ENCODE measurements around the gene GNAS-AS1.

GNAS-AS1 gene

GRCh38 chr20:58888521-58889333 lies 38.0 kb upstream of the GNAS-AS1 start:
- in situ Hi-C loops (cut with MboI; ENCODE audit: low pct_unique_long_range_greater_than_20kb, low sequenced_read_pairs): no loop called here
- DNase-seq: no peak

- DNase-seq: no peak
- in situ Hi-C loops (cut with MboI; ENCODE audit: low pct_unique_long_range_greater_than_20kb, low sequenced_read_pairs): no loop called here
These were observed 37.4 kb upstream of the GNAS-AS1 start for GRCh38 chr20:58888103-58888502.

- in situ Hi-C loops (cut with MboI; ENCODE audit: low pct_unique_long_range_greater_than_20kb, low sequenced_read_pairs): no loop called here
- DNase-seq: no peak
These were observed 35.8 kb upstream of the GNAS-AS1 start for GRCh38 chr20:58886546-58886945.

GRCh38 chr20:58884966-58885365 lies 34.3 kb upstream of the GNAS-AS1 start:
- in situ Hi-C loops (cut with MboI; ENCODE audit: low pct_unique_long_range_greater_than_20kb, low sequenced_read_pairs): no loop called here
- DNase-seq: no peak

- DNase-seq: no peak
- in situ Hi-C loops (cut with MboI; ENCODE audit: low pct_unique_long_range_greater_than_20kb, low sequenced_read_pairs): no loop called here
These were observed 32.6 kb upstream of the GNAS-AS1 start for GRCh38 chr20:58883241-58883691.

GRCh38 chr20:58882704-58883089 lies 32.0 kb upstream of the GNAS-AS1 start:
- DNase-seq: no peak
- in situ Hi-C loops (cut with MboI; ENCODE audit: low pct_unique_long_range_greater_than_20kb, low sequenced_read_pairs): no loop called here

DNA sequence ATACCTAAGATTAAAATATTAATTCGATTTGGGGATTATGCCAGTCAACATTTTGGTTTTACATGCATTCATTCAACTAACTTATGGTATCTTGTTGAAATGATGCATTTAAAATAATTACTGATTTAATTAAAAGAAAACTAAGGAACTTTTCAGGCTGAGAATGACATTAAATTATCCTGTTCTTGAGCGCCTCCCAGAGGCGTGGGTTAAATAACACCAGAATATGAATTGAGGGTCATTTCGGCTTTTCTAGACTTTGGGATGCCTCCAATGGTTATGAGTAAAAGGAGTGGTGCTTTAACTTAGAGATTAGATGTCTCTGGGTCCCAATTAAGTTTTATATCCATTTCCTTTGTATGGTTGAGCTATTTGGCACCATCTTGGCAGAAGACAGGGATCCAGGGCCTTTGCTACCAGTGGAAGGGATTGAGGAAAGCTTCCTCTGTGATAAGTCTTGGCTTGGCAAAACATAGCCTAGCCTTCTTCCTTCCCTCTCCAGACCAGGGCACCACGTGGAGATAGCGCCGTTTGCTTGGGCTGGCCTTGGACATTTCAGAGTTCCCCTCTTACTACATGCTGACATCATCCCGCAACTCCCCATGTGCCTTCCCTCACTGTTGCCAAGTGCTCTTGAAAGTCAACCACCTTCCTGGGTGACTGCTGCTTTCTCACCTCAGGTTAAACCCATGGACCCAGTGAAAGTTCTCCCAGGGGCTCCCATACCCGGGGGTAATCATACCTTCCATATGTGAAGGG lies 30.5 kb upstream of the GNAS-AS1 start:
- in situ Hi-C loops (cut with MboI; ENCODE audit: low pct_unique_long_range_greater_than_20kb, low sequenced_read_pairs): no loop called here
- DNase-seq: no peak

DNA sequence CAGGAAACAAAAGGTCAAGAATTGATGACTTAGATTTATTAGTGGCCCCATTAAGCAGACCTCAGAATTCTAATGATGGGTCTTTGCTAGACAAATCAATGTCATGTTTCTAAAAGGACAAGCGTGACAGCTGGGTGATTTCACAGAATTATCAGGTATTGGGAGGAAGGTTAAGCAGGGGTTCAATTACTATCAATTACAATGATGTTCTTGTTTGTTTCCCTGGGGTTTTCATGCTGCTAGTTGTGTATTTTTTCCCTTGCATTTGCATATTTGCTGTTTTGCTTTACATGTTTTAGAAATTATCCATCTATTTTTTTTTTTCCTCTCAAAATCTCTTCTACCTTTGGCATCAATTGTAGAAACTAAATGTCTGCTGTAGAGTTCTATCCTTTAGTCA lies 29.7 kb upstream of the GNAS-AS1 start:
- in situ Hi-C loops (cut with MboI; ENCODE audit: low pct_unique_long_range_greater_than_20kb, low sequenced_read_pairs): no loop called here
- no peak for DNase-seq

DNA sequence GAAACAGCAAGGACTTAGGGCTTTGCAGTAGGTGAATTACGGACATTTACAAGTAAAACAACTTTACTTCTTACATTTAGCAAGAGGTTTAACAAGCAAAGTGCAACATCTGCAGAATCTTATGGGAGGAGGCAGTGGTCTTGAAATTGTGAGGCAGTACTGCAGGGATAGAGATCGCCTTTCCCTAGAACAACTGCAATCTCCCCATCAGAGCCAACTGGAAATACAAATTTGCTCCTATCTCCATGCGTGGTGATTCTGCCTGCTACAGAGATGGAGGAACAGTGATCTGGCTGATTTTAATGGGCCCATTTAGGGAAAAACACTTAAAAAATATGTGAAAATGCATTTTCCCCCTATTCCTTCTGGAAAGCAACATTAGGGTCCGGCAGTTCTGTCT lies 27.7 kb upstream of the GNAS-AS1 start:
- no peak for DNase-seq
- in situ Hi-C loops (cut with MboI; ENCODE audit: low pct_unique_long_range_greater_than_20kb, low sequenced_read_pairs): no loop called here

DNA sequence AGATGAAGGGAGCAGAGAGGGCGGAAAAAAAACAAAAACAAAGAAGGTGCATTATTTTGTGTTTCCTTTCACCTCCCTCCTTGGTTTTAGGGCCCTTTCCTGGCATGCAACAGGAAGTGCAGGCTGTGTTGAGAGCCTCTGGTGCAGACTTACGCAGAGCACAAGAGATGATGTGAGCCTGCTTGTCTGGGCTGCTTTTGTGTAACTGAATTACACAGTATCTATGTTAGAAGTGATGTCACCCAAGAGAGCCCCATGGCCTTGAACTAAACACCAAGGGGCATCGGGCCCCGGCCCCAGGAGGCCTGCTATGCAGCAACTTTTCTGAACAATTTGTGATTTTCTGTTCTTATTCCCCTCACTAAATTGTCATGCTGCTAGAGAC lies 27.3 kb upstream of the GNAS-AS1 start:
- no peak for DNase-seq
- in situ Hi-C loops (cut with MboI; ENCODE audit: low pct_unique_long_range_greater_than_20kb, low sequenced_read_pairs): no loop called here

- DNase-seq: no peak
- in situ Hi-C loops (cut with MboI; ENCODE audit: low pct_unique_long_range_greater_than_20kb, low sequenced_read_pairs): no loop called here
These were observed 26.6 kb upstream of the GNAS-AS1 start for GRCh38 chr20:58877050-58877975.

DNA sequence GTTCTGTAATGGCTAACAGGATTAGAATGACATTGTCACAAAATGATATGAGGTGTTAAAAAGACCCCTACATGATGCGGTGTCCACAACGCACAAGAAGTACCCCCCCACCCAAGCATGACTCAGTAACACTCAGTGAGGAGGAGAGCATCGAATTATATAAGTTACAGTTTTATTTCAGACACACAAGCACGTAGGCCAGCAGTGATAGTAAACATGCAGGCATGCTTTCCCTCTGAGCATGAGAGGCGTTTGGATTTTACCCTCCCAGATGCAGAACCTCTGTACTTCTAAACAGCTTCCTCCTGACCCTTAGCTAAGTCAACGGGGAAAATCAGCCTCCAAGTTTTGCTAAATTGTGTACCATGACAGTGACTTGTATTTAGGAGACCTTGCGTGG lies 25.7 kb upstream of the GNAS-AS1 start:
- in situ Hi-C loops (cut with MboI; ENCODE audit: low pct_unique_long_range_greater_than_20kb, low sequenced_read_pairs): no loop called here
- DNase-seq: no peak

DNA sequence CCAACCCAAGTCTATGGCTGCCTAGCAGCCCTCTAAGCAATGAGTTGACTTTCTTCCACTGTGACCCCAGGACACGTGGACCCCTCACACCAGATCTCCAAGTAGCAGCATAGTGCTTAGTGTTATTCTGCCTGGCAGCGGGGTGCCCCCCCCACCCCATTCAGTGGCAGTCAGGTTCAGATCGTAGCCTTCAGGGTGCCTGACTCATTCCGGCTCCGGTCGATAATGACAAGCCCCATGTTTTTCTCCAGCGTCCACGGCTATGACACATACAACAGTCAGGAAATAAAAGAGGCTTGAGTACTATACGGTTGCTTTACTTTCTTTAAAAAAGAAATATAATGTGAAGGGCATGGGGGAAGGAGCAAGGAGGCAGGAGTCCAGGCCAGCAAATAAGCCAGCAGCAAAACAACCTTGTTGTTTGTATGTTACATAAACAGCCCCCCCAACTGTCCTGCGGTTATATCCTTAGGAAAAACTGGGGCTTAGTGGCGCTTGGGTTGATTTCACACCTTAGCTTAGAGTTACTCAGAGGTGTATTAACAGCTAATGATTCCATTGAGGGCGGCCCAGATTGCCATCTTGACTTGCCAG lies 24.9 kb upstream of the GNAS-AS1 start:
- no peak for DNase-seq
- in situ Hi-C loops (cut with MboI; ENCODE audit: low pct_unique_long_range_greater_than_20kb, low sequenced_read_pairs): no loop called here

GRCh38 chr20:58875111-58875510 lies 24.4 kb upstream of the GNAS-AS1 start:
- in situ Hi-C loops (cut with MboI; ENCODE audit: low pct_unique_long_range_greater_than_20kb, low sequenced_read_pairs): no loop called here

DNA sequence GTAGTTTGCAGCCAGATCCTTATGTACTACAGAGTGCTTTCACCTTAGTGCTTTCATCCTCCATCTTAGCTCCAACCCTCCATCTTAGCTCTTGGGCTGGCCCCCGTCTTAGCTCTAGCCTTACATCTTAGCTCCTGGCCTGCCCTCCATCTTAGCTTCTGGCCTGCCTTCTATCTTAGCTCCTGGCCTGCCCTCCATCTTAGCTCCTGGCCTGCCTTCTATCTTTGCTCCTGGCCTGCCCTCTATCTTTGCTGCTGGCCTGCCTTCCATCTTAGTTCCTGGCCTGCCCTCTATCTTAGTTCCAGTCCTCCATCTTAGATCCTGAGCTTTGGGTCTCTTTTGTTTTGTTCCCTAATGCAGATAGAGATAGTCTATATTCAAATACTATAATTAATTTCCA lies 23.8 kb upstream of the GNAS-AS1 start:
- DNase-seq: no peak
- in situ Hi-C loops (cut with MboI; ENCODE audit: low pct_unique_long_range_greater_than_20kb, low sequenced_read_pairs): loop anchor here (25.0 kb wide), 2 partner anchors 338 to 538 kb away; no protein-coding TSS in a partner anchor

More at GRCh38 chr20:58875111-58875510, 24.4 kb upstream of the GNAS-AS1 start:
- no peak for DNase-seq

GRCh38 chr20:58871533-58872102 lies 20.9 kb upstream of the GNAS-AS1 start:
- in situ Hi-C loops (cut with MboI; ENCODE audit: low pct_unique_long_range_greater_than_20kb, low sequenced_read_pairs): loop anchor here (25.0 kb wide), 2 partner anchors 341 to 541 kb away; no protein-coding TSS in a partner anchor
- no peak for DNase-seq

DNA sequence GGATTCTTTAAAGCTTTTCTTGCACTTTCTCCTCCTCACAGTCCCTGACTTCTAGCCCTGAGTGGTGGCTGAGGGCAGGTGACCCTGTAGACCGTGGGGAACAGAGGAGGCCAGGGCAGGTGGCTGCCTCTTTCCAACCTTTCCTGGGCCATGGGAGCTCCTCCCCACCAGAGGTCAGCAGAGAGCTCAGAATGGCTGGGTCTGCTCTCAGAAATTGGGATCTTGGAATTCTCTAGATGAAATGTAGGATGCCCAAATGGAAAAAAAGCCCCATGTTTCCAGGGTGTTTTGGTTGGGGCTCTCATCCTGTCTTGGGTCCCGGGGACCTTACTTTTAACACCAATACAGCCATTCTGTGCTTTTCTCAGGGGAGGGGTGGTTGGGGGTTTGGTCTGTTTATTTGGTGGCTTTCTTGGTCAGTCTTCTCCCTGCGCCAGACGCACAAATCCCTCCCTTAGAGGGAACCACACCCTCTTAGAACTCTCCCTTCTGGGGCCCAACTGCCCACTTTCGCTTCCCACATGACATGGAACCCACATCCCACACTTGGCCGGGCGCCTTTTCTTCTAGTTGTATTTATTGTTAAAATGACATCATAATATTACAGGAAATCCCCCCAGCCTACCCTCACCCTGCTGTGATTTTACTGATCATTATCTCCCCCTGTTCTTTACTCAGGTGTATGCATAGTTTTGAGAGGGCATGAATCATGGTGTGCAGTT lies 19.8 kb upstream of the GNAS-AS1 start:
- peak; percentile 64 for DNase-seq
- in situ Hi-C loops (cut with MboI; ENCODE audit: low pct_unique_long_range_greater_than_20kb, low sequenced_read_pairs): loop anchor here (25.0 kb wide), 2 partner anchors 342 to 542 kb away; no protein-coding TSS in a partner anchor

DNA sequence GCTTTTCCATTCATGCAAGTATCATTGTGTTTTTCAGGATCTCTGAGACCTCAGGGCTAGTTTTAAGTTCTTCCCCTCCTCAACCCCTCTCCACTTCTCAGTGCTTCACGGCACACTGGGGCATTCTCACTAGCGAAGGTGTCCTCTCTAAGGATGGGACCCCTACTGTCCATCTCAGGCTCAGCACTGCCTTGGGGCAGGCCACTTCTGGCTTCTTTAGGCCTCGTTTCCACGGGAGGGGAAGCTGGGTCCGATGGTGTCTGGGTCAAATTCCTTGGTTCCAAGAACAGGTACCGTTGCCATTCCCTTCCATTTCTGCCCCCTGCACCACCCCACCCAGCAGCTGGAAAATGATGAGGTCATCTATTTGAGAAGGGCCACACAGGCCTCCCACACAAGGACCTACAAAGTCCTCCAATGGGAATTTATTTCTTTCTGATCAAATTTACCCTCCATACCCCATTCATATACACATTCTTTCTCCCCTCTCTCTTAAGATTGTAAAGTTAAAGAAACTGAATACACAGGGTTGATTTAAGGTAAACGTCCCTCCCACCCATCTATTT lies 19.0 kb upstream of the GNAS-AS1 start:
- in situ Hi-C loops (cut with MboI; ENCODE audit: low pct_unique_long_range_greater_than_20kb, low sequenced_read_pairs): loop anchor here (25.0 kb wide), 2 partner anchors 343 to 543 kb away; no protein-coding TSS in a partner anchor
- DNase-seq: no peak
